Sigmoid colon (tissue), 7 donors: Measurements from ENCODE around the gene PACS1. TPM values are rescaled to one million over a fixed set of nuclear protein-coding genes. Genes with fewer than 3 reads are reported as not detected.

ENCODE experiments used
- DNase-seq: peaks from one replicate; pipeline ENCODE4 v3.0.0-alpha.2; 2019
- H3K27ac ChIP-seq, 4 donors: fragments of 200-600 bp; sonication (generic); one replicate each; pipeline ENCODE4 v1.5.1; 2016 to 2019; ENCODE audit warnings: mild to moderate bottlenecking in 1 of 4
- H3K27me3 ChIP-seq, 3 donors: fragments of 200-600 bp; sonication (generic); one replicate each; pipeline ENCODE4 v1.5.1; 2019; ENCODE audit warnings: mild to moderate bottlenecking in 1 of 3
- H3K36me3 ChIP-seq, 4 donors: fragments of 200-600 bp; sonication (generic); one replicate each; pipeline ENCODE4 v1.5.1; 2016 to 2019
- H3K4me1 ChIP-seq, 4 donors: fragments of 200-600 bp; sonication (generic); one replicate each; pipeline ENCODE4 v1.5.1; 2017 to 2019
- H3K4me3 ChIP-seq, 4 donors: fragments of 200-600 bp; sonication (generic); one replicate each; pipeline ENCODE4 v1.5.1; 2017 to 2019; ENCODE audit warnings: mild to moderate bottlenecking in 2 of 4, moderate library complexity in 1 of 4
- H3K9me3 ChIP-seq, 4 donors: fragments of 200-600 bp in 3 of 4; sonication (generic) in 3 of 4; one replicate each; pipeline versions ENCODE4 v1.5.1 to v1.6.1; 2013 to 2019
- EP300 ChIP-seq, 4 donors: sonication (generic); formaldehyde crosslinking; IDR thresholded peaks; one replicate each; pipeline ENCODE4 v1.6.1; 2017; ENCODE audit warnings: antibody characterized with exemption in 4 of 4
- POLR2A ChIP-seq, 2 donors: fragments of 450-650 bp; IDR thresholded peaks; one replicate each; pipeline ENCODE4 v1.6.1; 2016; ENCODE audit warnings: antibody characterized with exemption in 2 of 2, mild to moderate bottlenecking in 2 of 2, moderate library complexity in 2 of 2
- POLR2AphosphoS5 ChIP-seq, 4 donors: sonication (generic); formaldehyde crosslinking; IDR thresholded peaks; one replicate each; pipeline ENCODE4 v1.6.1; 2017; ENCODE audit warnings: antibody characterized with exemption in 4 of 4
- WGBS, 2 donors: extraction: QIAGEN DNeasy Blood & Tissue Kit; methylation state at CpG; one replicate each; pipeline ENCODE4 v1.1.7; 2013; 5-methylcytosine and 5-hydroxymethylcytosine counted together
- intact Hi-C: fragments of 100-400 bp; cut with DNase I; formaldehyde crosslinking; loops from one replicate; pipeline ENCODE4 v1.15.1; 2023
- polyA plus RNA-seq, 3 donors: library from polyadenylated mRNA; stranded (reverse); fragments of 200-250 nt; gene quantifications; one replicate each; pipeline ENCODE4 v1.2.3, GENCODE V29; 2013
- total RNA-seq, 4 donors: library from RNA; depleted of rRNA; stranded (reverse); fragments of >200 nt; gene quantifications; one replicate each; pipeline ENCODE4 v1.1.0, GENCODE V29; 2016
- TF ChIP-seq, protein P1 (sequence below), 4 experiments: fragments of 450-650 bp in 3 of 4; fragments of 200-600 bp in 1 of 4; IDR thresholded peaks; one replicate each; pipeline ENCODE4 v1.5.1; 2016 to 2019; ENCODE audit warnings: antibody characterized with exemption in 4 of 4, mild to moderate bottlenecking in 3 of 4, moderate library complexity in 2 of 4
- donor health status: healthy with polysubstance abuse.
- donor health status: Bipolar disorder and iron deficiency.
- donor health status: healthy.

PACS1 gene
- total and polyA plus RNA-seq, 7 donors, result 2.1 to 75.9 (median 22.8) TPM

DNA sequence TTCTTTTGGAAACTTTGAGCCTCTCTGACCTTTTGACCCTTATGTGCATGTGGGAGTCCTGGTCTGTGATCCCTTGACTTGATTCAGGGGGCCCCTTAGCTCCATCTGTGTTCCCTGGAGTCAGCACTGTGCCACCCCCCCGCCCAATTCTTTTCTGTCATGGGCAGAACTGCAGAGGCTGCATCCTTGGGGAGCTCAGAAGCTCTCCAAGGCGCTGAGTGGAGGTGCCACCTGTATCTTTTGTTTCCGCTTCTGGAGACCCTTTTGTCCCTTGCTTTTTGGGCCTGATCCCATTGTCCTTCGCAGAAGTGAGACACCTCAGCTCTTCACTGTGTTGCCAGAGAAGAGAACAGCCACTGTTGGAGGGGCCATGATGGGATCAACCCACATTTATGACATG lies 2.4 kb upstream of the PACS1 start:
- H3K27ac ChIP-seq, result peak overlapping the region; percentile 88 to 98 (median 97)
- peaks cover 0 to 40% (median 32%) of the 10 kb centered on the region in 4 donors for H3K4me1 ChIP-seq
- TF ChIP-seq EP300 (IDR thresholded peaks at IDR 0.05) (no peak), POLR2AphosphoS5 (IDR thresholded peaks at IDR 0.05) (no peak), POLR2A (IDR thresholded peaks at IDR 0.05) (no peak)
- TF ChIP-seq, protein P1, sequence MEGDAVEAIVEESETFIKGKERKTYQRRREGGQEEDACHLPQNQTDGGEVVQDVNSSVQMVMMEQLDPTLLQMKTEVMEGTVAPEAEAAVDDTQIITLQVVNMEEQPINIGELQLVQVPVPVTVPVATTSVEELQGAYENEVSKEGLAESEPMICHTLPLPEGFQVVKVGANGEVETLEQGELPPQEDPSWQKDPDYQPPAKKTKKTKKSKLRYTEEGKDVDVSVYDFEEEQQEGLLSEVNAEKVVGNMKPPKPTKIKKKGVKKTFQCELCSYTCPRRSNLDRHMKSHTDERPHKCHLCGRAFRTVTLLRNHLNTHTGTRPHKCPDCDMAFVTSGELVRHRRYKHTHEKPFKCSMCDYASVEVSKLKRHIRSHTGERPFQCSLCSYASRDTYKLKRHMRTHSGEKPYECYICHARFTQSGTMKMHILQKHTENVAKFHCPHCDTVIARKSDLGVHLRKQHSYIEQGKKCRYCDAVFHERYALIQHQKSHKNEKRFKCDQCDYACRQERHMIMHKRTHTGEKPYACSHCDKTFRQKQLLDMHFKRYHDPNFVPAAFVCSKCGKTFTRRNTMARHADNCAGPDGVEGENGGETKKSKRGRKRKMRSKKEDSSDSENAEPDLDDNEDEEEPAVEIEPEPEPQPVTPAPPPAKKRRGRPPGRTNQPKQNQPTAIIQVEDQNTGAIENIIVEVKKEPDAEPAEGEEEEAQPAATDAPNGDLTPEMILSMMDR (IDR thresholded peaks at IDR 0.05), result no peak
- no peaks in the 10 kb centered on the region for H3K27me3 ChIP-seq
- peaks cover 17 to 65% (median 39%) of the 10 kb centered on the region in 4 donors for H3K36me3 ChIP-seq
- H3K9me3 ChIP-seq, result no peaks in the 10 kb centered on the region
- intact Hi-C loops, result no loop called here
- no peak overlapping the region for H3K4me3 ChIP-seq
- 86 to 96% methylated on average over 4 of the region's 4 CpGs for WGBS, 2 donors
- DNase-seq, result no peak

DNA sequence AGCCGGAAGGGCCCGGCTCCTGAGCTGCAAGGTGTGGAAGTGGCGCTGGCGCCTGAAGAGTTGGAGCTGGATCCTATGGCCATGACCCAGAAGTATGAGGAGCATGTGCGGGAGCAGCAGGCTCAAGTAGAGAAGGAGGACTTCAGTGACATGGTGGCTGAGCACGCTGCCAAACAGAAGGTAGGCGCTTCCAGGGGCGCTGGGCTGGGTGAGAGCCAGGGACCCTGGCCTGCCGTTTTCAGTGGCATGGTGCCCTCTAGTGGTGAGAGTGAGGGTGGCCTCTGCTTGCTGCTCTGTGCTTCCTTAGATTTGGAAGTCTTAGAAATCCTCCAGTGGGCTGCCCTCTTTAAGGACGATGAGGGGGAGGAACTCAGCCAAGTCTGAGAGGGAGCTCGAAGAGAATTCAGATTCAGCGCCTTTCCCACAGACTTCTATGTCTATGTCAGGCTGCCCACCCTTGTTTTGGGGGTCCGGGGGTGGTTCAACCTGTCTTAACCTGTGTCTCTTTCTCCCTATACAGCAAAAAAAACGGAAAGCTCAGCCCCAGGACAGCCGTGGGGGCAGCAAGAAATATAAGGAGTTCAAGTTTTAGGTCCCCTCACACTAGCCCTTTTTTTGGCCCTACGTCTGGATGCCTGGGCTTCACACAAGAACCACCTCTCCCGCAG lies 1.8 kb upstream of the PACS1 start:
- H3K9me3 ChIP-seq, result no peaks in the 10 kb centered on the region
- DNase-seq, result peak; percentile 80
- TF ChIP-seq POLR2AphosphoS5 (IDR thresholded peaks at IDR 0.05), result no peak
- TF ChIP-seq, protein P1 (IDR thresholded peaks at IDR 0.05), result peak; percentile 36 to 96 (median 76)
- peak overlapping the region; percentile 88 to 98 (median 97) for H3K27ac ChIP-seq
- H3K36me3 ChIP-seq, result peaks cover 14 to 59% (median 33%) of the 10 kb centered on the region in 4 donors
- H3K27me3 ChIP-seq, result no peaks in the 10 kb centered on the region
- intact Hi-C loops, result no loop called here
- 59 to 63% methylated on average over 17 of the region's 17 CpGs for WGBS, 2 donors
- no peak overlapping the region for H3K4me3 ChIP-seq
- H3K4me1 ChIP-seq, result peaks cover 0 to 40% (median 32%) of the 10 kb centered on the region in 4 donors

DNA sequence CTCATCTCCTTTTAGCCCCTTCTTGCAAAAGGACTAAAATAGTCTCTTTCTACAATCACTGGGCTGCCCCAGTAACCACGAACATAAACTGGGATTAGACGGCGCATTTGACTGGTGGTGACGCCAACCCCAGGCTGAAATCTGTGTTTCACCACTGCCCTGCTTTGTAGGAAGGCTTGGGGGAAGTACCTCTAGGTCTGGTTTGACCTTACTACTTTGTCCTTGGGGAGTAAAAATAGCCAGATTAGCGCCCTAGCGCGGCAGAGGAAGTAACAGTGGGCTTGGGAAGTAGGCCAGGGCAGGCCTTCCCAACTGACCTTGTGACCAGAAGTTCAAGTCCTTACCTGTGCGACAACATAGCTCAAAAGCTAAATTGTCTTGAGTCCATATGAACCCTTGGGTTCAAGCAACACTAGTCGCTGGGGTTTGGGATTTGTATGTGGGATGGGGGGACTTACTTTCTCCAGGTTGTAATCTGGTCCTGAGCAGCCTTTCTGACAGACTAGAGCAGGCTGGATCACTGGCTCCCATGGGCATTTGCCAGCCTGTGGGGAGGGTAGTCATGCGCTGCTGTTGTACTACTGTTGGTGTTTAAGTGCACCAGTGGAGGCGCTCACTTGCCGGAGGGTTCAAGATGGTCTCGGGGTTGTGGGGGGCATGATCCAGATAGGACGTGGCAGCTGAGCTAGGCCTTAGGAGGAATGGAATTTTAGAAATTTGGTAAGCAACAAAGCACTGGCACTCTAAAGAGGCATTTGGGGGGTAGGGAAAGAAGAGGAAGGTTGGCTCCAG lies 953 bp upstream of the PACS1 start:
- Histone ChIP-seq H3K27ac (peak overlapping the region; percentile 88 to 98 (median 97)), H3K4me3 (peak overlapping the region; percentile 47 to 100 (median 90)), H3K27me3 (no peaks in the 10 kb centered on the region), H3K36me3 (peaks cover 14 to 54% (median 25%) of the 10 kb centered on the region in 4 donors), H3K4me1 (peaks cover 0 to 40% (median 32%) of the 10 kb centered on the region in 4 donors), H3K9me3 (no peaks in the 10 kb centered on the region)
- WGBS, 2 donors, result 50 to 53% methylated on average over 14 of the region's 14 CpGs
- intact Hi-C loops, result no loop called here
- TF ChIP-seq POLR2A (IDR thresholded peaks at IDR 0.05), result no peak
- no peak for TF ChIP-seq POLR2AphosphoS5 (IDR thresholded peaks at IDR 0.05)
- TF ChIP-seq, protein P1 (IDR thresholded peaks at IDR 0.05), result no peak
- TF ChIP-seq EP300 (IDR thresholded peaks at IDR 0.05), result no peak
- DNase-seq, result no peak

- intact Hi-C loops, result no loop called here
- Histone ChIP-seq H3K27ac (peak overlapping the region; percentile 88 to 98 (median 97)), H3K4me3 (peak overlapping the region; percentile 77 to 100 (median 90)), H3K9me3 (no peaks in the 10 kb centered on the region), H3K4me1 (peaks cover 0 to 40% (median 32%) of the 10 kb centered on the region in 4 donors), H3K27me3 (no peaks in the 10 kb centered on the region), H3K36me3 (peaks cover 14 to 43% (median 16%) of the 10 kb centered on the region in 4 donors)
- 3 to 5% methylated on average over 60 of the region's 60 CpGs for WGBS, 2 donors
- TF ChIP-seq POLR2AphosphoS5 (IDR thresholded peaks at IDR 0.05) (no peak), EP300 (IDR thresholded peaks at IDR 0.05) (no peak), POLR2A (IDR thresholded peaks at IDR 0.05) (no peak)
- TF ChIP-seq, protein P1 (IDR thresholded peaks at IDR 0.05), result no peak
- peak; percentile 84 for DNase-seq
Observed at GRCh38 chr11:66070604-66071380, 720 bp downstream of the PACS1 start.
